HG03095 (cell line): ENCODE measurements around the gene ZNF835.
"Not testable (repeated sequence)": the region's sequence is repeated elsewhere in the genome, so short reads cannot be mapped to it uniquely, and the experiment has no call there.

Experiments used
- ATAC-seq: cut with Tn5 transposase; IDR thresholded peaks from one replicate; pipeline ENCODE4 v1.9.1; 2021; ENCODE audit warnings: moderate library complexity; ENCODE audit not compliant: unreplicated experiment

ZNF835 gene

DNA sequence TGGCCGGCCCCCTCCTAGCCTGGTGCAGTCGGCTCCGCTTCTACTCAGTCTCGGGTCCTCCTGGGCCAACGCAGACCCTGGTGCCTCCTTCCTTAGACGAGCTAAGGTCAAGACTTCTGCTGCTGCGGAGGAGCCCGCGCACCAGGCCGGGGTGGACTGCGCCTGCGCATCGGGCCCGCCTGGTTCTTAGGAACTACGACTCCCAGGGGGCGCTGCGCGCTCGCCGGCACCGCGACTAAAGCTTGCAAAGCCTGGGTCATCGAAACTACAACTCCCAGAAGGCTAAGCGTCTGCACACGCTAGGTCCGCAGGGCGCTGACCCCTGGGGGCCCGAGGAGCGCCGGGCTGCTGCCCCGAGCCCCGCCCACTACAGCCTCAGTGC, at the start of gene ZNF835:
TSS of gene ZNF835 (minus strand) at position 145 of the 382 bp plus-strand sequence. CDS start 6,559 bp downstream, outside the sequence.
- no peak for ATAC-seq

GRCh38 chr19:56720281-56720680, 48.7 kb upstream of the ZNF835 start:
- ATAC-seq: no peak

DNA sequence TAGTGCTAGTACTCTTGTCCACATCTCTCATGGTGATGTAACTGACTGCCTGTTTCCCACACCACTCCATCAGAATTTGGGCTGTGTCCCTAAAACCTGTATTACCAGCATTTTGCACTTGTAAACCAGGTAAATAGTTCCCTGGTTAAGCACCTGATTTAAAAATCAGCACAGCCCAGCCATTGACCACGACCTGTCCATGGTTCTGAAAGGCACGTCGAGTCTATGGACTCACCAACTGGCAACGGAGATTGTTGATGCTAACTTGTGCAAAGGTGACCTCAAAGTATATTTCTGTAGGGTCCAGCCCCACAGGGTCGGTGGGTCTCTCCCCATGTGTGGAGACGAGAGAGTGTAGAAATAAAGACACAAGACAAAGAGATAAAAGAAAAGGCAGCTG, 46.7 kb upstream of the ZNF835 start:
- ATAC-seq: no peak

GRCh38 chr19:56712611-56713276, 41.2 kb upstream of the ZNF835 start:
- no peak for ATAC-seq

GRCh38 chr19:56710437-56710836, 38.9 kb upstream of the ZNF835 start:
- ATAC-seq: no peak

DNA sequence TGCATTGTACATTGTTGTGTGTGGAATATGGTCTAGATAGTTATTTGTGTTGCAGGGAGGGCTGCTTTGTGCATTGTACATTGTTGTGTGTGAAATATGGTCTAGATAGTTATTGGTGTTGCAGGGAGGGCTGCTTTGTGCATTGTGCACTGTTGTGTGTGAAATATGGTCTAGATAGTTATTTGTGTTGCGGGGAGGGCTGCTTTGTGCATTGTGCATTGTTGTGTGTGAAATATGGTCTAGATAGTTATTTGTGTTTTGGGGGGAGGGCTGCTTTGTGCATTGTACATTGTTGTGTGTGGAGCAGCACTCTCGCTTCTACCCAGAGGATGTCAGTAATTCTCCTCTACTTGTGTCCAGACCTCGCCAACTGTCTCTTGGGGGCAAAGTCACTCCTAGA, 36.3 kb upstream of the ZNF835 start:
- no peak for ATAC-seq

DNA sequence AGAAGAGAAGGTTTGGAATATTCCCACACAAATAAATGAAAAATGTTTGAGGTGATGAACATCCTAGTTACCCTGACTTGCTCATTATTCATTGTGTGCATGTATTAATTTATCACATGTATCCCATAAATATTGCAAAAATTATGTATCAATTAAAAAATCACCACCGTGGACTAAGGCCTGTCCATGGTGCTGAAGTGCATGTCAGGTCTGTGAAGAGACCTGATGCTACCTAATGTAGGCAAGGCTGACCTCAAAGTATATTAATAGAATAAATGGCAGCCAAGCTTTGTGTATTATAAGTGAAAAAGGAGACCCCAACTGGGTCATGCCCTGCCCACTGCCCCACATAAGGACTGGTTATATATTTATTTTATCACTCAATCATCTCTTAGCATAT, 34.4 kb upstream of the ZNF835 start:
- no peak for ATAC-seq

DNA sequence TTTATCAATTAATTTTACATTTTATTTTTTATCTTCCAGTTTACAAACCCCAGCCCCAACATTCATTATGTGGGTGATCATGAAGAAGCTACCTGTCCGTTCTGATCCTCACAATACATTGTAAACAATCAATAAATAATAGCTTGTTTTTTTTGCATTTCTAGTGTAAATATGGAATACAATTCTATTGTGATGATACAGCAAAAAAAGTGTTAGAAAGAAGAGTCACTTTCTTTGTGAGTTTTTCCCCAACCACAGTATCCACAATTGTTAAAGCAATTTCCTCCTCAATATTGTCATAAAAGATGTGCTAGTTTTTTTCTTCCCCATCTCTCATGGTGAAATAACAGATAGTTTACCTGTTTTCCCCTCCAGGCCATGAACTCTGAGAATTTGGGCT, 30.3 kb upstream of the ZNF835 start:
- ATAC-seq: no peak

- no peak for ATAC-seq
Observed at GRCh38 chr19:56699552-56699951, 28.0 kb upstream of the ZNF835 start.

DNA sequence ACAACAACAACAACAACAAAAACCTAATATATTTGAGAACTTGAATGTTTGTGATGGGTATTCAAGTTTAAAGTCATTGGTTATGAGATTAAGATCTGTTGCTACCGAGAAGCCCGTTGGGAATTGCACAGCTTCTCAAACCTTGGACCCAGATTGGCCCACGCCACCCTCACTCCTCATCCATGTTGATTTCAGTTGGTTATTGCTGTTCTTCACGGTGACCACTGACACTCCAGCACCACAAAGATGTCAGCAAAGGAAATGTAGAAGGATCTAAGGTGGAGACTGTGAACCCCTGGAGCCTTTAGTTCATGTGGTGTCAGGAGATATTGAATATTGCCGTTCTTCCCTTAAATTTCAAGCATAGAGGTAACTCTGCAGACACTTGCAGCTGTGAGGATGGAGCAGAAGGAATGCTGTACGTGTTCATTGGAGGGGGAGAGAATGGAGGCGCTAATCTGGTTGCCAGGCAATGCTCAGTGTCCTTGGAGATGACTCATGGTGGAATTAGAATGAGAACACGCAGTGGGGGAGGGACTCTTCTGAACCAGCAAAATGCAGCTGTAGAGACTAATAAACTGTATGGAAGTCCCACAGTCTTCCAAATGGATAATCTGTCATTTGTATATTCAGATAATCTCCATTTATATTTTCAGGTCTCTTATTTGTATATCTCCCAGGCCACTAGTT, 20.8 kb upstream of the ZNF835 start:
- ATAC-seq: no peak

DNA sequence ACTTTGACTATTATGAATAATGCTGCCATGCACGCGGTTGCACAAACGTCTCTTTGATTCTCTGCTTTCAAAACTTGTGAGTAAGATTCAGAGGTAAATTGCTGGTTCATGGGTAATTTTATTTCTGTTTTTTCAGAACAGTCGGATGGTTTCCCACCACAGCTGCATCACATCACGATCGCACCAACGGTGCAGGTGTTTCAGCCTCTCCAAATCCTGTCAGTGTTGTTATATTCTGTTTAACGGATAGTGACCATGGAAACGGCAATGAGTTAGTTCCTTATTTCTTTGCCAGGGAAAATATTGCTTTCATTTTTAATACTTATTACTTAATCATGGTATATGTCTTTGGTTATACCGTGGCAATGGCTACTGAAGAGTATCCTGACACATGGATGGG, 19.1 kb upstream of the ZNF835 start:
- ATAC-seq: no peak

GRCh38 chr19:56689198-56689597, 17.6 kb upstream of the ZNF835 start:
- ATAC-seq: no peak

GRCh38 chr19:56687031-56687430, 15.5 kb upstream of the ZNF835 start:
- no peak for ATAC-seq

- no peak for ATAC-seq
Observed at GRCh38 chr19:56683116-56683515, 11.6 kb upstream of the ZNF835 start.

GRCh38 chr19:56681702-56682101, 10.1 kb upstream of the ZNF835 start:
- ATAC-seq: no peak

DNA sequence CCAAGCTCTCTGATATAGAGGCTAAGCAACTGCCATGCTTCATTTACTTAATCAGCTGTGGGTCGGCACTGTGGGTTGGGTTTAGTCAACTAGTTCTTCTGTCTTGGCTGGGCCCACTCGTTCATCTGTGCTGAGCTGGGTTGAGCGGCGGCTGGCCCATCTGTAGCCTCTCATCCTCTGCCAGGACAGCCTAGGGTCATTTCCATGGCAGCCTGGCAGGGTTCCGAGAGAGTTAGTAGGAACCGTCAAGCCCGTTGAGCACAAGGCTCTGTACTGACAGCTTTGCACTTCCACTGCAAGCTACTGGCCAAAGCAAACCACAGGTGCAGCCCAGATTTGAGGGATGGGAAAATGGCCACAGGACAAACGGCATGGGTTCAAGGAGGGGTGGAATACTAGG, 6.6 kb upstream of the ZNF835 start:
- no peak for ATAC-seq

DNA sequence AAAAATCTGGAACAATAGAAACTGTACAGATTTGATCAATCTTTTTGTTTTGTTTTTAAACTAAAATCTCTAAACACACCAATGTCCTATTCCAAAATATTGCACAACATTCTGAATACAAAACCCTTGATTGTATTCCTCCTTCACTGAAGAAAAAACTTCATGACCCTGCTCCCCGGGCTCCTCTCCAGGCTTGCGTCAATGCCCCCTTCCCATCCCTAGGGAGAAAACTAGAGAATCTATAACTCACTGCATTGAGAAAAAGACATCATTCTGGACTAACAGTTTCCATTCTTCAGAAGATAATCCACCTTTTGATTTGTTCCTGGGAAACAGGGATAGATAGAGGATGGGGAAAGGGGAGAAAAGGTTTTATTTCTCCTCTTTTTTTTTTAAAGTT, 1.1 kb upstream of the ZNF835 start:
- ATAC-seq: not testable (repeated sequence)

GRCh38 chr19:56670961-56671612, 470 bp downstream of the ZNF835 start:
- ATAC-seq: no peak

- no peak for ATAC-seq
Observed at GRCh38 chr19:56670401-56670960, 1.1 kb downstream of the ZNF835 start.

DNA sequence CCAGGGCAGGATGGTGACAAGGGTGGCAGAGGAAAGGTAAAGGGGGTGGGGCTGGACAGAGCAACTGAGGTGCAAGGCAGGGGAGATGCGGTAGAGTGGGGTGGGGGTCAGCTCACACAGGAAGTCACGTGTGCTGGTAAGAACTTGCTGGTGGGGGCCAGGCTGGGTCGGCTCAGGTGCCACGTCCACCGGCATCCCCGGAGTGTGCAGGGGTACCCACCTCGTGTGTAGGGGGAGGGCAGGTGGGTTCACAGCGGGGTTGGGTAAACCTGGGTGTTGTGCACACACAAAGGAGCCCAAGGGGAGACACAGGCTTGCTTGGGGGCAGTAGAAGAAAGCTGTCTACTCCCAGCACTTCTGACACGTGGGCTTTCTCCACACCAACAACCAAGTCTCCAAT, 2.9 kb downstream of the ZNF835 start:
- ATAC-seq: no peak

GRCh38 chr19:56667311-56667870, 4.2 kb downstream of the ZNF835 start:
- no peak for ATAC-seq

- ATAC-seq: no peak
Observed at GRCh38 chr19:56664511-56664910, 7.0 kb downstream of the ZNF835 start.
